Prostate gland (tissue), 2 donors: Measurements from ENCODE around the gene MLX. TPM values are rescaled to one million over a fixed set of nuclear protein-coding genes. Genes with fewer than 3 reads are reported as not detected.
A peak's percentile ranks its signal among the peaks of the same experiment; 100 is the strongest.

ENCODE experiments used
- DNase-seq: peaks from one replicate; pipeline ENCODE4 v3.0.0-alpha.2; 2019; ENCODE audit warnings: low spot score
- H3K27ac ChIP-seq, 2 donors: fragments of 200-600 bp; sonication (generic); 2 replicates each; pipeline ENCODE4 v1.5.1; 2017 to 2019
- H3K27me3 ChIP-seq: fragments of 200-600 bp; sonication (generic); replicated peaks from 2 replicates; pipeline ENCODE4 v1.5.1; 2019; ENCODE audit not compliant: insufficient read depth
- H3K36me3 ChIP-seq, 2 donors: fragments of 200-600 bp; sonication (generic); 1 replicate in 1 of 2; 2 replicates in 1 of 2; pipeline versions ENCODE4 v1.5.1 to v1.8.1; 2017 to 2019
- H3K4me1 ChIP-seq: fragments of 200-600 bp; sonication (generic); replicated peaks from 2 replicates; pipeline ENCODE4 v1.5.1; 2019
- H3K4me3 ChIP-seq, 2 donors: fragments of 200-600 bp; sonication (generic); 2 replicates each; pipeline ENCODE4 v1.5.1; 2017 to 2019
- H3K9me3 ChIP-seq: fragments of 200-600 bp; sonication (generic); 2 replicates; pipeline ENCODE4 v1.5.1; 2017
- POLR2A ChIP-seq: fragments of 450-650 bp; IDR thresholded peaks from one replicate; pipeline ENCODE4 v1.6.1; 2016; ENCODE audit warnings: antibody characterized with exemption, mild to moderate bottlenecking
- POLR2AphosphoS5 ChIP-seq: sonication (generic); formaldehyde crosslinking; IDR thresholded peaks from one replicate; pipeline ENCODE4 v1.6.1; 2017; ENCODE audit warnings: antibody characterized with exemption
- WGBS: methylation state at CpG from one replicate; pipeline ENCODE4 v1.1.5; 2018; 5-methylcytosine and 5-hydroxymethylcytosine counted together
- intact Hi-C: fragments of 100-400 bp; cut with DNase I; formaldehyde crosslinking; loops from one replicate; pipeline ENCODE4 v1.14.2; 2022
- total RNA-seq, 2 donors: library from RNA; depleted of rRNA; stranded (reverse); fragments of >200 nt; gene quantifications; one replicate each; pipeline ENCODE4 v1.1.0, GENCODE V29; 2016
- TF ChIP-seq, protein P1 (sequence below), 4 experiments: fragments of 200-600 bp in 2 of 4; fragments of 450-650 bp in 2 of 4; sonication (generic) in 2 of 4; IDR thresholded peaks; 1 replicate in 3 of 4; 2 replicates in 1 of 4; pipeline ENCODE4 v1.5.1; 2016 to 2019; ENCODE audit warnings: antibody characterized with exemption in 4 of 4, mild to moderate bottlenecking in 2 of 4, moderate library complexity in 2 of 4

MLX gene
- total RNA-seq, 2 donors from 2014 or later: 28.1 to 52.3 TPM

DNA sequence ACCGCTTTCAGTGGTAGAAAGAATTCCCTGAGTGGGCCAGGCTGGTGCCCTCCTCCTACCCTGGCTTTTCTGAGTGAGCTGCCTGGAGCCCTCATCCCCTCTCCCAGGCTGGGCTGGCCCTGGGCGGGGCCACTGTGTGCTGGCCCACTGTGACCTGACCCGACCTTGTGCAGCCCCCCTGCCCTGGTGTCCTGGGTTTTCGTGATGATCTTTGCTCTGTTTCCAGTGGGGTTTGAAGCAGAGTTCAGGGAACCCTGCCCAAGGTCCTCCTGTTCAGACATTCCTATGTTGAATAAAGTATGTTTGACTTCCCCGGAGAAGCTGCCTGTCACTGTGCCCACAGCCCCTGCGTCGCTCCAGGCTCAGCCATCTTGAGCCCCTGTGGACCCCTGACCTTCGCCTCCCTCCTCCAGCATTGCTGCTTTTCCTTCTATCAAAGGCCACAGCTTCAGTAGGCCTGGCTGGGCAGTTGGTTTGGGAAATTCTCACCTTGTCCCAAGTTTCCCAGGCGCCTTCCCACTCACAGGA, 44.6 kb upstream of the MLX start:
- intact Hi-C loops: no loop called here
- H3K27me3 ChIP-seq: no peaks in the 10 kb centered on the region
- 72% methylated on average over 9 of the region's 9 CpGs for WGBS
- H3K4me3 ChIP-seq: no peak overlapping the region
- no peaks in the 10 kb centered on the region for H3K9me3 ChIP-seq
- no peaks in the 10 kb centered on the region for H3K36me3 ChIP-seq
- peaks cover 8% of the 10 kb centered on the region for H3K4me1 ChIP-seq
- TF ChIP-seq POLR2A (no peak), POLR2AphosphoS5 (no peak)
- TF ChIP-seq, protein P1, sequence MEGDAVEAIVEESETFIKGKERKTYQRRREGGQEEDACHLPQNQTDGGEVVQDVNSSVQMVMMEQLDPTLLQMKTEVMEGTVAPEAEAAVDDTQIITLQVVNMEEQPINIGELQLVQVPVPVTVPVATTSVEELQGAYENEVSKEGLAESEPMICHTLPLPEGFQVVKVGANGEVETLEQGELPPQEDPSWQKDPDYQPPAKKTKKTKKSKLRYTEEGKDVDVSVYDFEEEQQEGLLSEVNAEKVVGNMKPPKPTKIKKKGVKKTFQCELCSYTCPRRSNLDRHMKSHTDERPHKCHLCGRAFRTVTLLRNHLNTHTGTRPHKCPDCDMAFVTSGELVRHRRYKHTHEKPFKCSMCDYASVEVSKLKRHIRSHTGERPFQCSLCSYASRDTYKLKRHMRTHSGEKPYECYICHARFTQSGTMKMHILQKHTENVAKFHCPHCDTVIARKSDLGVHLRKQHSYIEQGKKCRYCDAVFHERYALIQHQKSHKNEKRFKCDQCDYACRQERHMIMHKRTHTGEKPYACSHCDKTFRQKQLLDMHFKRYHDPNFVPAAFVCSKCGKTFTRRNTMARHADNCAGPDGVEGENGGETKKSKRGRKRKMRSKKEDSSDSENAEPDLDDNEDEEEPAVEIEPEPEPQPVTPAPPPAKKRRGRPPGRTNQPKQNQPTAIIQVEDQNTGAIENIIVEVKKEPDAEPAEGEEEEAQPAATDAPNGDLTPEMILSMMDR (IDR thresholded peaks at IDR 0.05): no peak
- DNase-seq: no peak
- H3K27ac ChIP-seq: peak overlapping the region; percentile 87 to 93

DNA sequence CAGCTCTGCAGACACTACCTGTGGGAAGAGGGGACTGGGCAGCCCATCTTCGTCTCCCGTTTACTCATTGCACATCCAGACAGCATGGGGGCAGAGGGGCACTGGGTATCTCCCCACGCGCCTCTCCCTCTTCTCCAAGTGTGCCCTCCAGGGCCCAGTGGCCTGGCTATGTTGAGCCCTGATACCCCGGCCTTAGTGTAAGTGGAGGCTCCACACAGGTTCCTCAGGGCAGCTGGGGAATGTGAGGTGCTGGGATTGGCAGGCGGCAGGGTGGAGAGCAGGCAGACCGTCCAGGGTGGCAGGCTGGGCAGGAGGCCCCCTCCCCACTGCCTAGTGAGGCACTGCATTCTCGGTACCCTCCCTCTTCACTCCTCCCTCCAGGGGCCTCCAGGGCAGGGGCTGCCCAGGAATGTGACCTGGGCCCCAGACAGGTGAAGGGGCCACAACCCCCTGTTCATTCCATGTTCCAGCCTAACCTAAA, 44.1 kb upstream of the MLX start:
- DNase-seq: no peak
- intact Hi-C loops: no loop called here
- Histone ChIP-seq H3K27ac (peak overlapping the region; percentile 87 to 93), H3K36me3 (no peaks in the 10 kb centered on the region), H3K27me3 (no peaks in the 10 kb centered on the region), H3K9me3 (no peaks in the 10 kb centered on the region), H3K4me3 (no peak overlapping the region), H3K4me1 (peaks cover 8% of the 10 kb centered on the region)
- WGBS: 90% methylated on average over 8 of the region's 8 CpGs
- TF ChIP-seq POLR2AphosphoS5 (no peak), POLR2A (no peak)
- TF ChIP-seq, protein P1 (IDR thresholded peaks at IDR 0.05): no peak

DNA sequence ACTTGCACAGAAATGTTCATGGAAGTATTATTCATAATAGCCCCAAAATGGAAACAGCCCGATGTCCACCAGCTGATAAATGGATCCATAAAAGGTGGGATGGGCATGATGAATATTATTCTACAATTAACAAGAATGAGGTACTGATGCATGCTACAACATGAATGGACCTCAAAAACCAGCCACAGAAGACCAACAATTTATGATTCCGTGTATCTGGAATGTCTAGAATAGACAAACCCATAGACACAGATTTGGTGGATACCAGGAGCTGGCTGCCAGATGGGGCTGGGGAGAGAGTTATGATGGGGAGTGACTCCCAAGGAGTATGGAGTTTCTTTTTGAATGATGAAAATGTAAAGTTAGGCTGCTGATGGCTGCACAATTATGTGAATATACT, 41.7 kb upstream of the MLX start:
- no peaks in the 10 kb centered on the region for H3K9me3 ChIP-seq
- peaks cover 1% of the 10 kb centered on the region for H3K4me1 ChIP-seq
- 59% methylated on average over 2 of the region's 2 CpGs for WGBS
- peak overlapping the region in 1 of 2 donors; percentile 27 for H3K27ac ChIP-seq
- TF ChIP-seq, protein P1 (IDR thresholded peaks at IDR 0.05): no peak
- TF ChIP-seq POLR2A (no peak), POLR2AphosphoS5 (no peak)
- DNase-seq: no peak
- no peak overlapping the region for H3K4me3 ChIP-seq
- H3K36me3 ChIP-seq: no peaks in the 10 kb centered on the region
- H3K27me3 ChIP-seq: no peaks in the 10 kb centered on the region
- intact Hi-C loops: no loop called here

DNA sequence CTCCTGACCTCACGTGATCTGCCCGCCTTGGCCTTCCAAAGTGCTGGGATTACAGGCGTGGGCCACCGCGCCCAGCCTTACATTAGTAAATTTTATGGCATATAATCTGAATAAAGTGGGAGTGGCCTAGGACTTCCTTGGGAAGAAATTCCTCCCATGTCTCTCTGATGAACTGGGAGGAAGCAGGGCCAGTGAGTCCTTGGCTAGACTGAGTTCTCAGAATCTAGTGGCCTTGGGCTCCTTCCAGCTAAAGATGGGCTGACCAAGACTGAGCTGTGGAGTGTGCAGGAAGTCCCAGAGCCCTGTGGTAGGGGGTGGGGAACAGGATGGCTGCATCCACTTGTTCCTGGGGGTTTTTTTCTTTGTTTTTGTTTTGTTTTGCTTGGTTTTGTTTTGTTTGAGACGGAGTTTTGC, 40.9 kb upstream of the MLX start:
- Histone ChIP-seq H3K4me3 (no peak overlapping the region), H3K27ac (no peak overlapping the region), H3K27me3 (no peaks in the 10 kb centered on the region), H3K36me3 (no peaks in the 10 kb centered on the region), H3K9me3 (no peaks in the 10 kb centered on the region), H3K4me1 (peaks cover 4% of the 10 kb centered on the region)
- no peak for DNase-seq
- 86% methylated on average over 6 of the region's 6 CpGs for WGBS
- TF ChIP-seq POLR2A: no peak
- TF ChIP-seq POLR2AphosphoS5: no peak
- TF ChIP-seq, protein P1 (IDR thresholded peaks at IDR 0.05): no peak
- intact Hi-C loops: loop anchor here (2.0 kb wide), 1 partner anchor 201 kb away; no protein-coding TSS in a partner anchor

DNA sequence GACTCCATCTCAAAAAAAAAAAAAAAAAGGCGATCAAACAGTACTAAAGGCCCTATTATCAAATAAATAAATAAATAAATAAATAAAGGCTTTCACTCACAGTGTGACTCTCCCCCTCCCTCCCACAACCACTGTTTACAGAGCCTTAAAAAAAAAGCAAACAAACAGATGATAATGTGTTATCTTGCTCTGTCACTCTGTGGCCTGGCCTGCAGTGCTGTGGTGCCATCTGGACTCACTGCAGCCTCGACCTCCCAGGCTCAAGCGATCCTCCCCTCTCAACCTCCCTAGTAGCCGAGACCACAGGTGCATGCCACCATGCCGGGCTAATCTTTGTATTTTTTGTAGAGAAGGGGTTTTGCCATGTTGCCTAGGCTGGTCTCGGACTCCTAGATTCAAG, 39.0 kb upstream of the MLX start:
- DNase-seq: no peak
- TF ChIP-seq POLR2A (no peak), POLR2AphosphoS5 (no peak)
- TF ChIP-seq, protein P1 (IDR thresholded peaks at IDR 0.05): no peak
- no peaks in the 10 kb centered on the region for H3K9me3 ChIP-seq
- peaks cover 4% of the 10 kb centered on the region for H3K4me1 ChIP-seq
- H3K36me3 ChIP-seq: no peaks in the 10 kb centered on the region
- H3K4me3 ChIP-seq: no peak overlapping the region
- no peaks in the 10 kb centered on the region for H3K27me3 ChIP-seq
- intact Hi-C loops: loop anchor here (2.0 kb wide), 1 partner anchor 203 kb away; no protein-coding TSS in a partner anchor
- H3K27ac ChIP-seq: no peak overlapping the region
- WGBS: 94% methylated on average over 6 of the region's 6 CpGs
